Measurements from ENCODE around the gene CHCHD6. TPM values are rescaled to one million over a fixed set of nuclear protein-coding genes. Genes with fewer than 3 reads are reported as not detected.
A peak's percentile ranks its signal among the peaks of the same experiment; 100 is the strongest.

The CHCHD6 gene
- total RNA-seq, 4 donors from 2014 or later = 30.3 to 46.5 (median 33.6) TPM

GRCh38 chr3:126866175-126866759 is 162.2 kb downstream of the CHCHD6 start:
- WGBS, 2 donors = 79 to 87% methylated on average over 3 of the region's 3 CpGs
- no peaks in the 10 kb centered on the region for H3K27me3 ChIP-seq
- peaks cover 0 to 23% (median 0%) of the 10 kb centered on the region in 3 donors for H3K36me3 ChIP-seq
- H3K4me3 ChIP-seq = no peak overlapping the region
- H3K27ac ChIP-seq = no peak overlapping the region
- no peak for TF ChIP-seq POLR2A (IDR thresholded peaks at IDR 0.05)
- TF ChIP-seq EP300 (IDR thresholded peaks at IDR 0.05) = no peak
- TF ChIP-seq, protein P1, sequence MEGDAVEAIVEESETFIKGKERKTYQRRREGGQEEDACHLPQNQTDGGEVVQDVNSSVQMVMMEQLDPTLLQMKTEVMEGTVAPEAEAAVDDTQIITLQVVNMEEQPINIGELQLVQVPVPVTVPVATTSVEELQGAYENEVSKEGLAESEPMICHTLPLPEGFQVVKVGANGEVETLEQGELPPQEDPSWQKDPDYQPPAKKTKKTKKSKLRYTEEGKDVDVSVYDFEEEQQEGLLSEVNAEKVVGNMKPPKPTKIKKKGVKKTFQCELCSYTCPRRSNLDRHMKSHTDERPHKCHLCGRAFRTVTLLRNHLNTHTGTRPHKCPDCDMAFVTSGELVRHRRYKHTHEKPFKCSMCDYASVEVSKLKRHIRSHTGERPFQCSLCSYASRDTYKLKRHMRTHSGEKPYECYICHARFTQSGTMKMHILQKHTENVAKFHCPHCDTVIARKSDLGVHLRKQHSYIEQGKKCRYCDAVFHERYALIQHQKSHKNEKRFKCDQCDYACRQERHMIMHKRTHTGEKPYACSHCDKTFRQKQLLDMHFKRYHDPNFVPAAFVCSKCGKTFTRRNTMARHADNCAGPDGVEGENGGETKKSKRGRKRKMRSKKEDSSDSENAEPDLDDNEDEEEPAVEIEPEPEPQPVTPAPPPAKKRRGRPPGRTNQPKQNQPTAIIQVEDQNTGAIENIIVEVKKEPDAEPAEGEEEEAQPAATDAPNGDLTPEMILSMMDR (IDR thresholded peaks at IDR 0.05) = no peak
- no peaks in the 10 kb centered on the region for H3K4me1 ChIP-seq
- no peaks in the 10 kb centered on the region for H3K9me3 ChIP-seq
- DNase-seq (ENCODE audit: low spot score in 2 of 2) = no peak

DNA sequence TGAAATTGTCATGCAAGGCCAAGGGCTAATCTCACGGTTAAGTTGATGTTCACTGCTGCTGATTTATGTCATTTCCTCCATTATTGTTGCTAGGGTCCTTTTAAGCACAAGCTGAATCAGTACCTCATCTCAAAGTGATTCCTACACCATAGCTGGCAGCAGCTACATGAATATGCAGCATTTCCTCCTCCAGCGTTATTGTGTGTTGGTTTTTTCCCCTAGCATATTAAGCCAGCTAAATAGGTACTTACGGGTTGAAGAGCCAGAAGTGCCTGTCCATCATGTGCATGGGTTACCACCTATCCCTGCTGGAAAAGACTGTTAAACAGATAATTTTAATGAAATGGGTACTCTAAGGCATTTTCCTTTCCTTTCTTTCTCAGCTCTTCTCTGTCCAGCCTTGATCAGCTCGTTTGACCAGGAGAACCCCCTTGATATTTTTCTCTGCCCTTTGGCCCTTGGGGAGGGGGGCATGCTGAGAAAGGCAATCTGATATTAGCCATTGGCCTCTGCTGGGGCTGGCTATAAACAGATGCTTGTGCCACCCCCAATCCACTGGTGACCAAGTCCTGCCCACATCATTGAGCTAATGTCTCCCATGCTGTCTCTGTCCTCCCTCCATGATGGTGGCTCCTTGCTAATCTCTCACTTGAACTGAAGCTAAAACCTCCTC is 163.3 kb downstream of the CHCHD6 start:
- H3K4me1 ChIP-seq = no peaks in the 10 kb centered on the region
- no peak for DNase-seq (ENCODE audit: low spot score in 2 of 2)
- peaks cover 0 to 28% (median 0%) of the 10 kb centered on the region in 3 donors for H3K36me3 ChIP-seq
- H3K4me3 ChIP-seq = no peak overlapping the region
- TF ChIP-seq, protein P1 (IDR thresholded peaks at IDR 0.05) = no peak
- TF ChIP-seq EP300 (IDR thresholded peaks at IDR 0.05) (no peak), POLR2A (IDR thresholded peaks at IDR 0.05) (no peak)
- H3K9me3 ChIP-seq = no peaks in the 10 kb centered on the region
- no peaks in the 10 kb centered on the region for H3K27me3 ChIP-seq
- 65 to 69% methylated on average over 4 of the region's 4 CpGs for WGBS, 2 donors
- H3K27ac ChIP-seq = no peak overlapping the region

DNA sequence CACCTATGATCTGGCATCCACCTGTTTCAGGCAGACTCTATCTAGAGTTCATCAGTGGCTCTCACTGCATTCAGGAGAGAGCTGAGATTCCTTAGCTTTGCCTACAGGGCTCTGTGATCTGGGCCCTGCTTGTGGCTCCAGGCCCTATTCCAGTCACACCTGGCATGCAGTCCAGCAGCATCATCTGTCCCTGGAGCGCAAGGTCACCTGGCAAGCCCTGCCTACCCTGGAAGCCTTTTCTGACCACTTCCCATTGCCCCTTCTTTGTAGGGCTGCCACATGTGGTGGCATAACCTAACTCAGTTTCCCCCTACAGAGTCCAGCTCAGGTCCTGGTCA is 163.8 kb downstream of the CHCHD6 start:
- H3K27ac ChIP-seq = no peak overlapping the region
- no peaks in the 10 kb centered on the region for H3K27me3 ChIP-seq
- WGBS, 2 donors = 100% methylated on average over 1 of the region's 1 CpG
- H3K36me3 ChIP-seq = peaks cover 0 to 33% (median 0%) of the 10 kb centered on the region in 3 donors
- no peaks in the 10 kb centered on the region for H3K4me1 ChIP-seq
- no peaks in the 10 kb centered on the region for H3K9me3 ChIP-seq
- no peak overlapping the region for H3K4me3 ChIP-seq
- no peak for DNase-seq (ENCODE audit: low spot score in 2 of 2)
- TF ChIP-seq POLR2A (IDR thresholded peaks at IDR 0.05) (no peak), EP300 (IDR thresholded peaks at IDR 0.05) (no peak)
- TF ChIP-seq, protein P1 (IDR thresholded peaks at IDR 0.05) = no peak

DNA sequence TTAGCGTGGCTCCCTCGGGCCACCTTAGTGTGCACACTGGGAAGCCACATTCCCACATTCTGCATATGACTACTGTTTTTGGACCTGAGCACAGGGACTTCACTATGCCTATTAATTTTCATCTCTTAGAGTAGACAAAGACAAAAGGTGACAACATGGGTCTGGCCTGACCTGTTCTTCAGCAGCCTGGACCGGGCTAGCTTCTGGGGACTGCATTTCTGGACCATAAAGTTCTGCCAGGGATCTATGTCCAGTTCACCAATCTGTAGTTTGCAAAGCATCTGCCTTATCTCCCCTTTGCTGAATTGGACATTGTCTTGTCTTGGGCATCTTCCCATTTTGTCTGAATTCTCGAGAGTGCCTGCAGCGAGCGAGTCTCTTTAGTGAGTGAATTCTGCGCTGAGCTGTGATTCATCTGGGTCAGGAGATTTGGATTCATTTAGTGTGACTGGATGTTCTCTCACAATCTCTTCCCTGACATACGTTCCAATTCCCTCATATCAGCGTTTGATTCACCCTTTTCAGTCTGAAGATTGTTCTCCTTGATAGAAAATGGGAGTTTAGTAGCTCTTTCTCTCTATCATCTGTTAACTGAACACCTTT is 166.7 kb downstream of the CHCHD6 start:
- Histone ChIP-seq H3K27me3 (no peaks in the 10 kb centered on the region), H3K27ac (peak overlapping the region in 2 of 4 donors; percentile 18 to 38), H3K36me3 (peaks cover 0 to 12% (median 0%) of the 10 kb centered on the region in 3 donors), H3K9me3 (no peaks in the 10 kb centered on the region), H3K4me1 (no peaks in the 10 kb centered on the region), H3K4me3 (no peak overlapping the region)
- TF ChIP-seq, protein P1 (IDR thresholded peaks at IDR 0.05) = no peak
- TF ChIP-seq EP300 (IDR thresholded peaks at IDR 0.05) = no peak
- TF ChIP-seq POLR2A (IDR thresholded peaks at IDR 0.05) = no peak
- DNase-seq (ENCODE audit: low spot score in 2 of 2) = peak in 1 of 2 donors; percentile 20
- WGBS, 2 donors = 87 to 88% methylated on average over 9 of the region's 9 CpGs

DNA sequence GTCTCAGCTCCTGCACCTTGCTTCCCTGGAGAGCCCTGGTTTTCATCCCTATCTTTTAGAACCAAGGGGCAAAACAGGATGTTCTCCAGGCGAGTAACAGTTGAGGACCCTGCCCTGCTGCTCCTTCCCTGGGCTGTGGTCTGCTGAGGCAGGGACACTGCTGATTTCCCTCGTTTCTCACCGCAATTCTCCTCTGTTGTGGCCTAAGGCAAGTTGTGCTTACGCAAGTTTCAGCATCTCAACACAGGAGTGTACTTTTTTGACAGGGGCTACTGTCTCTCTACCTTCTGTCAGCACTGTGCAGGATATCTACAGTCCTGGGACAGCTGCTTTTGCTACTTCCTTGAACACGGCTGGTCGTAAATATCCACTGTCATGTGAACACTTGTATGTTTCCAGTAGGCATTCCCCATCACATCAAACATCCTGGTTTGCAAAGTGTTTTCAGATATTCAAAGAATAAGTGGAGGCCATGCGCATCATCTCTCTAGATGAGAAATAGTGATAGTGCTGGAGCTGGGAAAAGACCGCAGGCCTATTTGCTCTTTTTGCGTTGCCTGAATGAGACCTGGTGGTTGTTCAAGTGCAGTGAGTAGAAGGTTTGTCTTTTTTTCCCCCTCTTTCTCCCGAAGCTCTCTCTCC is 168.8 kb downstream of the CHCHD6 start:
- H3K36me3 ChIP-seq = peaks cover 0 to 10% (median 0%) of the 10 kb centered on the region in 3 donors
- TF ChIP-seq, protein P1 (IDR thresholded peaks at IDR 0.05) = no peak
- TF ChIP-seq POLR2A (IDR thresholded peaks at IDR 0.05) = no peak
- TF ChIP-seq EP300 (IDR thresholded peaks at IDR 0.05) = no peak
- H3K27ac ChIP-seq = no peak overlapping the region
- H3K4me3 ChIP-seq = no peak overlapping the region
- no peak for DNase-seq (ENCODE audit: low spot score in 2 of 2)
- H3K27me3 ChIP-seq = no peaks in the 10 kb centered on the region
- H3K9me3 ChIP-seq = no peaks in the 10 kb centered on the region
- no peaks in the 10 kb centered on the region for H3K4me1 ChIP-seq
- WGBS, 2 donors = 93 to 94% methylated on average over 10 of the region's 10 CpGs
